SK-N-SH (cell line): Measurements from ENCODE around the gene PAQR5. TPM values are rescaled to one million over a fixed set of nuclear protein-coding genes. Genes with fewer than 3 reads are reported as not detected.

ENCODE experiments used
- CTCF ChIA-PET: fragments of 300-600, 350-600 bp; formaldehyde crosslinking; extraction: SDS; loops from one replicate; lab custom pipeline; 2021; lab: Yijun Ruan, JAX
- POLR2A ChIA-PET: fragments of 350-600 bp; sonication (Branson Sonifier 250); formaldehyde crosslinking; extraction: SDS; loops from one replicate; lab custom pipeline; 2020; ENCODE audit warnings: antibody characterized with exemption, inconsistent platforms; lab: Yijun Ruan, JAX
- DNase-seq: peaks from one replicate; pipeline ENCODE4 v3.0.0; 2012
- H2AFZ ChIP-seq: fragments of 200-600 bp; sonication (generic); 2 replicates; pipeline ENCODE4 v1.8.1; 2016; ENCODE audit warnings: antibody characterized with exemption, mild to moderate bottlenecking, low read depth
- H3F3A ChIP-seq: fragments of 200-600 bp; sonication (generic); replicated peaks from 2 replicates; pipeline ENCODE3; 2016; ENCODE audit warnings: antibody characterized with exemption, mild to moderate bottlenecking; ENCODE audit not compliant: insufficient read depth
- H3K27ac ChIP-seq, 2 experiments: fragments of 200-500 bp in 1 of 2; fragments of 200-600 bp in 1 of 2; sonication (Bioruptor generic) in 1 of 2; sonication (generic), shearing (Covaris generic) in 1 of 2; 2 replicates each; pipeline versions ENCODE4 v1.5.1 to v1.6.1; 2014 to 2016; ENCODE audit warnings: low read depth in 2 of 2, inconsistent platforms in 1 of 2, low read length in 1 of 2, mild to moderate bottlenecking in 1 of 2, mixed read lengths in 1 of 2
- H3K27me3 ChIP-seq: fragments of 200-600 bp; sonication (generic), shearing (Covaris generic); 2 replicates; pipeline ENCODE4 v1.6.1; 2016; ENCODE audit warnings: mixed run types; ENCODE audit not compliant: insufficient read depth
- H3K36me3 ChIP-seq, 2 experiments: fragments of 200-500 bp in 1 of 2; fragments of 200-600 bp in 1 of 2; sonication (Bioruptor generic) in 1 of 2; sonication (generic) in 1 of 2; replicated peaks in 1 of 2; 2 replicates each; pipeline versions ENCODE3 to v1.5.1; 2014 to 2016; ENCODE audit warnings: low read length in 1 of 2, mild to moderate bottlenecking in 1 of 2; ENCODE audit not compliant: insufficient read depth in 2 of 2, control insufficient read depth in 1 of 2
- H3K4me1 ChIP-seq, 2 experiments: fragments of 200-500 bp in 1 of 2; fragments of 200-600 bp in 1 of 2; sonication (Bioruptor generic) in 1 of 2; sonication (generic), shearing (Covaris generic) in 1 of 2; 2 replicates each; pipeline versions ENCODE4 v1.5.1 to v1.6.1; 2014 to 2016; ENCODE audit warnings: low read depth in 1 of 2, low read length in 1 of 2, mixed run types in 1 of 2; ENCODE audit not compliant: insufficient read depth in 2 of 2, control insufficient read depth in 1 of 2
- H3K4me2 ChIP-seq: fragments of 200-600 bp; sonication (generic), shearing (Covaris generic); 2 replicates; pipeline ENCODE4 v1.6.1; 2017; ENCODE audit warnings: mixed run types
- H3K4me3 ChIP-seq, 2 experiments: fragments of 200-500 bp in 1 of 2; fragments of 200-600 bp in 1 of 2; sonication (Bioruptor generic) in 1 of 2; sonication (generic), shearing (Covaris generic) in 1 of 2; 2 replicates each; pipeline versions ENCODE4 v1.5.1 to v1.8.1; 2014 to 2016; ENCODE audit warnings: low read depth in 2 of 2, inconsistent platforms in 1 of 2, low read length in 1 of 2, mild to moderate bottlenecking in 1 of 2, mixed read lengths in 1 of 2, moderate library complexity in 1 of 2
- H3K79me2 ChIP-seq: fragments of 200-600 bp; sonication (generic); 2 replicates; pipeline ENCODE4 v1.8.1; 2017; ENCODE audit warnings: mild to moderate bottlenecking; ENCODE audit not compliant: insufficient read depth
- H3K9ac ChIP-seq: fragments of 200-600 bp; sonication (generic); 2 replicates; pipeline ENCODE4 v1.6.1; 2017; ENCODE audit warnings: mixed run types
- H3K9me2 ChIP-seq: fragments of 200-600 bp; sonication (generic); 2 replicates; pipeline ENCODE4 v1.6.1; 2017; ENCODE audit warnings: mixed run types
- H3K9me3 ChIP-seq: fragments of 200-600 bp; sonication (generic); 2 replicates; pipeline ENCODE4 v1.6.1; 2017; ENCODE audit warnings: mixed run types, mild to moderate bottlenecking, moderate library complexity
- H4K20me1 ChIP-seq: fragments of 200-600 bp; sonication (generic); 2 replicates; pipeline ENCODE4 v1.6.1; 2017; ENCODE audit warnings: mild to moderate bottlenecking, mixed run types; ENCODE audit not compliant: insufficient read depth
- CHD2 ChIP-seq: fragments of 150-350 bp; IDR thresholded peaks from 2 replicates; pipeline ENCODE4 v1.6.1; 2018; ENCODE audit warnings: low read length; ENCODE audit not compliant: partially characterized antibody
- EP300 ChIP-seq, 2 experiments: IDR thresholded peaks; 2 replicates each; pipeline versions ENCODE4 v1.4.0 to v1.6.1; 2012; ENCODE audit warnings: borderline replicate concordance in 1 of 2, low read depth in 1 of 2, low read length in 1 of 2
- EZH2phosphoT487 ChIP-seq: fragments of 200-600 bp; sonication (generic); IDR thresholded peaks from 2 replicates; pipeline ENCODE4 v1.6.1; 2017; ENCODE audit warnings: low read depth, mixed run types, mild to moderate bottlenecking, antibody characterized with exemption, moderate library complexity, borderline replicate concordance
- FOXM1 ChIP-seq: IDR thresholded peaks from 2 replicates; pipeline ENCODE4 v1.4.0; 2012; ENCODE audit warnings: low read depth, mild to moderate bottlenecking
- GATA2 ChIP-seq: sonication (generic); formaldehyde crosslinking; IDR thresholded peaks from 2 replicates; pipeline ENCODE4 v1.5.0; 2020; ENCODE audit warnings: mild to moderate bottlenecking, missing genetic modification reagents
- JUND ChIP-seq: IDR thresholded peaks from 2 replicates; pipeline ENCODE4 v1.4.0; 2012
- NRF1 ChIP-seq: IDR thresholded peaks from 2 replicates; pipeline ENCODE4 v1.6.1; 2012; ENCODE audit warnings: low read depth, mild to moderate bottlenecking, low read length
- POLR2AphosphoS5 ChIP-seq: IDR thresholded peaks from 2 replicates; pipeline ENCODE4 v1.6.1; 2012; ENCODE audit warnings: low read depth, low read length
- RAD21 ChIP-seq: IDR thresholded peaks from 2 replicates; pipeline ENCODE4 v1.6.1; 2012; ENCODE audit warnings: mild to moderate bottlenecking, low read length
- RCOR1 ChIP-seq: fragments of 150-350 bp; IDR thresholded peaks from 2 replicates; pipeline ENCODE4 v1.6.1; 2017; ENCODE audit warnings: antibody characterized with exemption, low read length
- RXRA ChIP-seq: IDR thresholded peaks from 2 replicates; pipeline ENCODE4 v1.4.0; 2012; ENCODE audit warnings: low read depth, mild to moderate bottlenecking, borderline replicate concordance
- SIN3A ChIP-seq: IDR thresholded peaks from 2 replicates; pipeline ENCODE4 v1.6.1; 2012; ENCODE audit warnings: low read depth, mild to moderate bottlenecking, low read length, moderate library complexity, borderline replicate concordance
- TAF1 ChIP-seq: IDR thresholded peaks from 2 replicates; pipeline ENCODE4 v1.6.1; 2012; ENCODE audit warnings: low read depth, mild to moderate bottlenecking, low read length, moderate library complexity, borderline replicate concordance
- YY1 ChIP-seq: IDR thresholded peaks from 2 replicates; pipeline ENCODE4 v1.4.0; 2012; ENCODE audit warnings: low read depth, mild to moderate bottlenecking
- WGBS: methylation state at CpG from one replicate; pipeline ENCODE4 v1.1.6; 2017; ENCODE audit warnings: low lambda C conversion rate; 5-methylcytosine and 5-hydroxymethylcytosine counted together
- polyA plus RNA-seq, 3 experiments: library from polyadenylated mRNA; depleted of rRNA; stranded (reverse); fragments of >200 nt; gene quantifications; 2 replicates each; pipeline ENCODE4 v1.2.3, GENCODE V29; 2012
- TF ChIP-seq, protein P1 (sequence below): IDR thresholded peaks from 2 replicates; pipeline ENCODE4 v1.6.1; 2012; ENCODE audit warnings: mild to moderate bottlenecking, low read depth, low read length, moderate library complexity
- TF ChIP-seq, protein P2 (sequence below): fragments of 150-350 bp; IDR thresholded peaks from 2 replicates; pipeline ENCODE4 v1.6.1; 2017; ENCODE audit warnings: antibody characterized with exemption, low read length, low read depth, borderline replicate concordance
- TF ChIP-seq, protein P3 (sequence below): IDR thresholded peaks from 2 replicates; pipeline ENCODE4 v1.4.0; 2012; ENCODE audit warnings: low read depth, borderline replicate concordance
- TF ChIP-seq, protein P4 (sequence below): fragments of 200-600 bp; sonication (generic); IDR thresholded peaks from 2 replicates; pipeline ENCODE4 v1.6.1; 2017; ENCODE audit warnings: antibody characterized with exemption, mild to moderate bottlenecking, moderate library complexity

Gene PAQR5
- polyA plus RNA-seq, 1 of the 3 experiments (the other 2 are of a cell fraction) = 3.9 TPM

DNA sequence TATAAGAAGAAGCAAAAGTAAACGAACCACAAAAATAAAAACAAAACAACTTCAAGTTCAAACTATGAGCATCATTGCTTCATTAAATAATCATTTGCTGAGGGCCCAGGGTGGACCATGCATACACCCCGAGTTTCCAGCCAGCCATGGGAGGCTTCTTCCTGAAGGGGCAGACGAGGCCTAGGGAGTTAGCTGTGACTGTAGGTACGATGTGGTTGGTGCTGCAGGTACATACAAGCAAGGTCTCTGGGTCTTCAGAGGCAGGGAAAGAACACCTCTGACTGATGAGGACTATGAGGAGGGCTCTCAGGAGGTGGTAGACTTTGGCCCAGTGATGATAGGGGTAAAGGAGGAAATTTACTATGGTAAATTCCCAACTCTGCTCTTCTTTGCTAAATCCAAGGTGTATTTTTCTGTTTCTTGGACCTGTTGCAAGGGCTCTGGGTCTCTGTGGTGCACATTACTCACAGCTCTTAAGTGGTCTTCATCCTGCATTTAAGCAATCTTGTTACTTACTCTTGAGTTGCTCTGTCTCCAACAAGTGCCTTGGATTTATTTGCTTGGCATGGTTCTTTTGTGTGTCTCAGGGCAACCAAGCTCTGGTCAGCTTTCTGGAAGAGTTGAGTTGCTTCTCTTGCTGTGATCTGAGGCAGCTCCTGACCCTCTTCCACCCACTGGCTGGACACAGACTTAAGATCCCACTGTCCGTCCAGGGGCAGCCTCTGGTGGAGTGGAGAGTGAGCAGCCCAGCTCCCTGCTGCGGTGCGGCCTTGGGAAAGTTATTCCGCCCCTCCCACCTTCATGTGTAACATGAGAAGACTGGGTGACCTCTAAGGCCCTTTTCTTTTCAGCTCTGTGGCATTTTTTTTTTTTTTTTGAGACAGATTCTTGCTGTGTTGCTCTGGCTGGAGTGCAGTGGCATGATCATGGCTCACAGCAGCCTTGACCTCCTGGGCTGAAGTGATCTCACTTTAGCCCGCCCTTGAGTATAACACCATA, 59.4 kb downstream of the PAQR5 start:
- H2AFZ ChIP-seq = no peak overlapping the region
- TF ChIP-seq RXRA = no peak
- TF ChIP-seq NRF1 = no peak
- TF ChIP-seq EP300 (IDR thresholded peaks at IDR 0.05; ENCODE audit: borderline replicate concordance in 1 of 2, low read depth in 1 of 2, low read length in 1 of 2) = no peak
- TF ChIP-seq, protein P1, sequence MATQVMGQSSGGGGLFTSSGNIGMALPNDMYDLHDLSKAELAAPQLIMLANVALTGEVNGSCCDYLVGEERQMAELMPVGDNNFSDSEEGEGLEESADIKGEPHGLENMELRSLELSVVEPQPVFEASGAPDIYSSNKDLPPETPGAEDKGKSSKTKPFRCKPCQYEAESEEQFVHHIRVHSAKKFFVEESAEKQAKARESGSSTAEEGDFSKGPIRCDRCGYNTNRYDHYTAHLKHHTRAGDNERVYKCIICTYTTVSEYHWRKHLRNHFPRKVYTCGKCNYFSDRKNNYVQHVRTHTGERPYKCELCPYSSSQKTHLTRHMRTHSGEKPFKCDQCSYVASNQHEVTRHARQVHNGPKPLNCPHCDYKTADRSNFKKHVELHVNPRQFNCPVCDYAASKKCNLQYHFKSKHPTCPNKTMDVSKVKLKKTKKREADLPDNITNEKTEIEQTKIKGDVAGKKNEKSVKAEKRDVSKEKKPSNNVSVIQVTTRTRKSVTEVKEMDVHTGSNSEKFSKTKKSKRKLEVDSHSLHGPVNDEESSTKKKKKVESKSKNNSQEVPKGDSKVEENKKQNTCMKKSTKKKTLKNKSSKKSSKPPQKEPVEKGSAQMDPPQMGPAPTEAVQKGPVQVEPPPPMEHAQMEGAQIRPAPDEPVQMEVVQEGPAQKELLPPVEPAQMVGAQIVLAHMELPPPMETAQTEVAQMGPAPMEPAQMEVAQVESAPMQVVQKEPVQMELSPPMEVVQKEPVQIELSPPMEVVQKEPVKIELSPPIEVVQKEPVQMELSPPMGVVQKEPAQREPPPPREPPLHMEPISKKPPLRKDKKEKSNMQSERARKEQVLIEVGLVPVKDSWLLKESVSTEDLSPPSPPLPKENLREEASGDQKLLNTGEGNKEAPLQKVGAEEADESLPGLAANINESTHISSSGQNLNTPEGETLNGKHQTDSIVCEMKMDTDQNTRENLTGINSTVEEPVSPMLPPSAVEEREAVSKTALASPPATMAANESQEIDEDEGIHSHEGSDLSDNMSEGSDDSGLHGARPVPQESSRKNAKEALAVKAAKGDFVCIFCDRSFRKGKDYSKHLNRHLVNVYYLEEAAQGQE = no peak
- TF ChIP-seq JUND = no peak
- no peak for TF ChIP-seq GATA2 (CRISPR knock-in tag)
- TF ChIP-seq FOXM1 = no peak
- no peak for TF ChIP-seq POLR2AphosphoS5
- TF ChIP-seq CHD2 = no peak
- TF ChIP-seq, protein P2, sequence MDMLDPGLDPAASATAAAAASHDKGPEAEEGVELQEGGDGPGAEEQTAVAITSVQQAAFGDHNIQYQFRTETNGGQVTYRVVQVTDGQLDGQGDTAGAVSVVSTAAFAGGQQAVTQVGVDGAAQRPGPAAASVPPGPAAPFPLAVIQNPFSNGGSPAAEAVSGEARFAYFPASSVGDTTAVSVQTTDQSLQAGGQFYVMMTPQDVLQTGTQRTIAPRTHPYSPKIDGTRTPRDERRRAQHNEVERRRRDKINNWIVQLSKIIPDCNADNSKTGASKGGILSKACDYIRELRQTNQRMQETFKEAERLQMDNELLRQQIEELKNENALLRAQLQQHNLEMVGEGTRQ = no peak
- TF ChIP-seq TAF1 = no peak
- TF ChIP-seq EZH2phosphoT487 = no peak
- TF ChIP-seq RAD21 = no peak
- no peak for TF ChIP-seq RCOR1
- TF ChIP-seq YY1 = no peak
- TF ChIP-seq, protein P3, sequence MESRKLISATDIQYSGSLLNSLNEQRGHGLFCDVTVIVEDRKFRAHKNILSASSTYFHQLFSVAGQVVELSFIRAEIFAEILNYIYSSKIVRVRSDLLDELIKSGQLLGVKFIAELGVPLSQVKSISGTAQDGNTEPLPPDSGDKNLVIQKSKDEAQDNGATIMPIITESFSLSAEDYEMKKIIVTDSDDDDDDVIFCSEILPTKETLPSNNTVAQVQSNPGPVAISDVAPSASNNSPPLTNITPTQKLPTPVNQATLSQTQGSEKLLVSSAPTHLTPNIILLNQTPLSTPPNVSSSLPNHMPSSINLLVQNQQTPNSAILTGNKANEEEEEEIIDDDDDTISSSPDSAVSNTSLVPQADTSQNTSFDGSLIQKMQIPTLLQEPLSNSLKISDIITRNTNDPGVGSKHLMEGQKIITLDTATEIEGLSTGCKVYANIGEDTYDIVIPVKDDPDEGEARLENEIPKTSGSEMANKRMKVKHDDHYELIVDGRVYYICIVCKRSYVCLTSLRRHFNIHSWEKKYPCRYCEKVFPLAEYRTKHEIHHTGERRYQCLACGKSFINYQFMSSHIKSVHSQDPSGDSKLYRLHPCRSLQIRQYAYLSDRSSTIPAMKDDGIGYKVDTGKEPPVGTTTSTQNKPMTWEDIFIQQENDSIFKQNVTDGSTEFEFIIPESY = no peak
- TF ChIP-seq, protein P4, sequence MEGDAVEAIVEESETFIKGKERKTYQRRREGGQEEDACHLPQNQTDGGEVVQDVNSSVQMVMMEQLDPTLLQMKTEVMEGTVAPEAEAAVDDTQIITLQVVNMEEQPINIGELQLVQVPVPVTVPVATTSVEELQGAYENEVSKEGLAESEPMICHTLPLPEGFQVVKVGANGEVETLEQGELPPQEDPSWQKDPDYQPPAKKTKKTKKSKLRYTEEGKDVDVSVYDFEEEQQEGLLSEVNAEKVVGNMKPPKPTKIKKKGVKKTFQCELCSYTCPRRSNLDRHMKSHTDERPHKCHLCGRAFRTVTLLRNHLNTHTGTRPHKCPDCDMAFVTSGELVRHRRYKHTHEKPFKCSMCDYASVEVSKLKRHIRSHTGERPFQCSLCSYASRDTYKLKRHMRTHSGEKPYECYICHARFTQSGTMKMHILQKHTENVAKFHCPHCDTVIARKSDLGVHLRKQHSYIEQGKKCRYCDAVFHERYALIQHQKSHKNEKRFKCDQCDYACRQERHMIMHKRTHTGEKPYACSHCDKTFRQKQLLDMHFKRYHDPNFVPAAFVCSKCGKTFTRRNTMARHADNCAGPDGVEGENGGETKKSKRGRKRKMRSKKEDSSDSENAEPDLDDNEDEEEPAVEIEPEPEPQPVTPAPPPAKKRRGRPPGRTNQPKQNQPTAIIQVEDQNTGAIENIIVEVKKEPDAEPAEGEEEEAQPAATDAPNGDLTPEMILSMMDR = no peak
- no peak for TF ChIP-seq SIN3A
- TF ChIP-seq, all 33 proteins: peak for 0
- no peaks in the 10 kb centered on the region for H3K9me2 ChIP-seq
- H3K79me2 ChIP-seq = no peaks in the 10 kb centered on the region
- H4K20me1 ChIP-seq = no peaks in the 10 kb centered on the region
- no peaks in the 10 kb centered on the region for H3K36me3 ChIP-seq
- peaks cover 0 to 3% of the 10 kb centered on the region in 2 experiments; a peak in 2 of 4 replicates for H3K4me1 ChIP-seq
- ChIA-PET POLR2A (no interaction called here), CTCF (interaction anchor here (1.3 kb wide), 1 partner anchor 11 kb away, joined by 4 read pairs; no protein-coding TSS in a partner anchor)
- no peak overlapping the region for H3K4me3 ChIP-seq
- no peaks in the 10 kb centered on the region for H3K9me3 ChIP-seq
- H3K9ac ChIP-seq = no peak overlapping the region
- WGBS = 79% methylated on average over 9 of the region's 9 CpGs
- no peak for DNase-seq
- H3K27ac ChIP-seq = no peak overlapping the region
- H3K4me2 ChIP-seq = no peak overlapping the region
- H3F3A ChIP-seq = no peaks in the 10 kb centered on the region
- no peaks in the 10 kb centered on the region for H3K27me3 ChIP-seq
